GM21526 (cell line): ENCODE measurements around the gene TACR3.
"Not testable (repeated sequence)": the region's sequence is repeated elsewhere in the genome, so short reads cannot be mapped to it uniquely, and the experiment has no call there.

Source experiments
- ATAC-seq: cut with Tn5 transposase; IDR thresholded peaks from one replicate; pipeline ENCODE4 v1.9.1; 2021; ENCODE audit warnings: moderate library complexity; ENCODE audit not compliant: unreplicated experiment, low FRiP score

The TACR3 gene, protein sequence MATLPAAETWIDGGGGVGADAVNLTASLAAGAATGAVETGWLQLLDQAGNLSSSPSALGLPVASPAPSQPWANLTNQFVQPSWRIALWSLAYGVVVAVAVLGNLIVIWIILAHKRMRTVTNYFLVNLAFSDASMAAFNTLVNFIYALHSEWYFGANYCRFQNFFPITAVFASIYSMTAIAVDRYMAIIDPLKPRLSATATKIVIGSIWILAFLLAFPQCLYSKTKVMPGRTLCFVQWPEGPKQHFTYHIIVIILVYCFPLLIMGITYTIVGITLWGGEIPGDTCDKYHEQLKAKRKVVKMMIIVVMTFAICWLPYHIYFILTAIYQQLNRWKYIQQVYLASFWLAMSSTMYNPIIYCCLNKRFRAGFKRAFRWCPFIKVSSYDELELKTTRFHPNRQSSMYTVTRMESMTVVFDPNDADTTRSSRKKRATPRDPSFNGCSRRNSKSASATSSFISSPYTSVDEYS

DNA sequence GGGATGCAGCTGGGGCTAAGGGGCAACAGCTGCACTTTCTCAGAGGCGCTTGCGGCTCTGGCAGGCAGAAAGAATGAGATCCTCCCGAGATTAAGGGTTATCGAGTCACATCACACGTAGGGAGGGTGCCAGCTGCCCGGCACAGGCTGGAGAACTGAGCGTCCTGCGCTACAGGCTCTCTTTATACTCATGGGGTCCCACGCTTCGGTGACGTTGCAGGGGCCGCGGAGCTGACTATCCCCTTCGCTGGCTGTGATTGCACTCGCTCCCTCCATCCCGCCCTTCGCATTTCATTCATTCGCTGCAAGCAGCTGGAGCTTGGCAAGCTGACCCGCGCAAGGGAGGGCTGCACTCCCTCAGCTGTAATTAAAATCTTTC is at the start of gene TACR3:
TSS of gene TACR3 (minus strand) at position 156 of the 378 bp plus-strand sequence. CDS start 310 bp downstream, outside the sequence.
- ATAC-seq: no peak

DNA sequence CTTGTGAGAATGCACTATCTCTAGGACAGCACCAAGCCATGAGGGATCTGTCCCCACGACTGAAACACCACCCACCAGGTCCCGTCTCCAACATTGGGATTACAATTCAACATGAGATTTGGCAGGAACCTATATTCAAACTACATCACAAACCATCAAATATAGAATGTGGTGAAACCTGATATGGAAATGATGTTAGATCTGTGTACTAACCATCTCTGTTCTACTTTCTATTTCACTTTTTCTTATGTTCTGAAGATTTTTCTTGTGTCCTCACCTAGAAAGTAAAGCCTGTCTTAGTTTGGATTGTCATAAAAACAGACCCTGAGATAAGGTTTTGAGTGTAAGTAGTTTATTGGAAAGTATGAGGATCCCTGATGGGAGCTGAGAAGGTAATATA is 37.8 kb upstream of the TACR3 start:
- no peak for ATAC-seq

DNA sequence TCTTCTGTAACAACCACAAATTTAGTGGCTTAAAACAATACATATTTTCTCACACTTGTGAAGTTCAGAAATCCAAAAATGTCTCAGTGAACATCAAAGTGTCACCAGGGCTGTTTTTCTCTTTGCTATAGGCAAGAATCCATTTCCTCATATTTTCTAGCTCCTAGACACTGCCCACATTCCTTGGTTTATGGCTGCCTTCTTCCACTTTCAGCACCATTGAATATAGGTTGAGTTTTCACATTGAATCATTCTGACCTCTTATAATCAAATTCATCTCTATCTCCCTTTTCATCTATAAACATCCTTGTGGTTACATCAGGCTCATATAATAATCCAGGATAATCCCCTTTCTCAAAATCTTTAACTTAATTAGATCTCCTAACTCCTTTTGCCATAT is 37.0 kb upstream of the TACR3 start:
- ATAC-seq: no peak

DNA sequence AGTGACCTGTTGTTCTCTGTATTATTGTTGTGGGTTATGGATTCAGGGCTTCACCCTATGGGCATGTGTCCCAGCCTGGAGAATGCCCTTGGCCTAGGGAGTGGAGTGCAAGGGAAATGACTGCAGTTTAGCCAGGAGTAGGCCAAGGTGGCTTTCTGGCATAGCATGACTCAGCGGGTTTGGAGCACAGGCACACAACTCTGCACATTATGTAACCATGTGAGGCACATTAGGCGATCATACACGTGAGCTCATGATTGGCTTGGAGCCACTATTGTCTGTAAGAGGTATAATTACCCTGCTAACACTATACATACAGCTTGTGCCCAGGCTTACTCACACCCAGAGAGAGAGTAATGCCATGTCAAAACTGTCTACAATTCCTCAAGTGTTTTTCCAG is 35.1 kb upstream of the TACR3 start:
- no peak for ATAC-seq

DNA sequence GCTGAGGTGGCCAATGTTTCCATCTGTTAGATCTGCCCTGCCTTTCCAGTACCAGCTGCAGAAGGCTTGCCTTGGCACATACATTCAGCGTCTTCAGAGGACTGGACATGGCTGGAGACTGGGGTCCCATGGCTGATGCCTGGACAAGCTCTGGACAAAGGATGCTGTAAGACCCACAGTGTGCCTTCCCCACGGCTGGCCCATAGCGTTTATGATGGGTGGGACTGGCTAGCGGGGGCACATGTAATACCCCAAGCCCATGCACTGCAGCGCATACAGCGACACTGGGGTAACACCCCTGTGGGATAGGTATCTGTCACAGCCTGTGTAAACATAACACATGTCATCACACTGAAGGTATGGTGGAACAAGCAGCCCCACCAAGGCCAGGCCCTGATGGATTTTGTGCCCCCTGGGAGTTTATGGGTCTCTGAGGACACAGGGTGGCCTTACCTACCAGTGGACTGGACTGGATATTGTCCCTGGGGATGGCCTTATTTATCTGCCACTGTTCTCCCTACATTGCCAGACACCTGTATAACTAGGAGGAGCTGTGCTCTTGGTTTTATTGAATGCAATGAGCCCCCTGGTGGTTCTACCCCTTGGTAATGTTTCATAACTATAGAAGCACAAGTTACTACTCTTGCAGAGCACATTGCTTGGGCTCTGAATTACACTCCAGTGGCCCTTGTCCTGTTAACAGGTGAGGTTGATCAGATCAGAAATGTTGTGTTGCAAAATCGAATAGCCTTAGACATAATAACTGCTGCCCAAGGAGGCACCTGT is 34.3 kb upstream of the TACR3 start:
- ATAC-seq: no peak

DNA sequence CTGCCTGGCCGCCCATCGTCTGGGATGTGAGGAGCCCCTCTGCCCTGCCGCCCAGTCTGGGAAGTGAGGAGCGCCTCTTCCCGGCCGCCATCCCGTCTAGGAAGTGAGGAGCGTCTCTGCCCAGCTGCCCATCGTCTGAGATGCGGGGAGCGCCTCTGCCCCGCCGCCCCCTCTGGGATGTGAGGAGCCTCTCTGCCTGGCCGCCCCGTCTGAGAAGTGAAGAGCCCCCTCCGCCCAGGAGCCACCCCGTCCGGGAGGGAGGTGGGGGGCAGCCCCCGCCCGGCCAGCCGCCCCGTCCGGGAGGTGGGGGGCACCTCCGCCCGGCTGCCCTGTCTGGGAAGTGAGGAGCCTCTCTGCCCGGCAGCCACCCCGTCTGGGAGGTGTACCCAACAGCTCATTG is 3.4 kb upstream of the TACR3 start:
- ATAC-seq: not testable (repeated sequence)

DNA sequence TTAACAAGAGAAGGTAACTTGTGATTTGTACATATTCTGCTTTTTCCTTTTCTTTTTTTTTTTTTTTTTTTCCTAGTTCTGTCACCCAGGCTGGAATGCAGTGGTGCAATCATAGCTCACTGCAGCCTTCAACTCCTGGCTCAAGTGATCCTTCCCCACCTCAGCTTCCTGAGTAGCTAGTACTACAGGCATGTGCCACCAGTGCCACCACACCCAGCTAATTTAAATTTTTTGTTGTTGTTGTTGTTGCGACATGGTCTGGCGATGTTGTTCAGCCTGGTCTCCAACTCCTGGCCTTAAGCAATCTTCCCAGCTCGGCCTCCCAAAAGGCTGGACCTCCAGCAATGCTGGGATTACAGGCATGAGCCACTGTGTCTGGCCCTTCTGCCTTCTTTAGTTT is 1.5 kb upstream of the TACR3 start:
- no peak for ATAC-seq

DNA sequence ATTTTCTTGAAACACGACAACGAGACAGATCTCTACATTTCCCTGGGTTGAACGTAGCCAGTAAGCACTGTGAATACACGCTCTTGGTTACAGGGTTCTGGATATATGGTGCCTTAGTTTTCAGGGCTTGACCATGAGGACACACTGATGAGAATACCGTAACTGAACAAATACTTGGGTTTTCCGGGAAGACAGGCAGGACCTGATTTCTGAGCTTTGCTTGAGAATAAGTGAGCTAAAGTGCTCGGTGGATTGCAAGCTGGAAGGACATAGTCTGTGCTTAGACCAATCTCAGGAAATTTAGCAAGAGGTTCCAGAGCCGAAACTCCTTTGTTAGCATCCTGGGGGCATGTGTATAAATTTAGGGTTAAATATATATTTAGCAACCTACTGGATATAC is 876 bp upstream of the TACR3 start:
- no peak for ATAC-seq

DNA sequence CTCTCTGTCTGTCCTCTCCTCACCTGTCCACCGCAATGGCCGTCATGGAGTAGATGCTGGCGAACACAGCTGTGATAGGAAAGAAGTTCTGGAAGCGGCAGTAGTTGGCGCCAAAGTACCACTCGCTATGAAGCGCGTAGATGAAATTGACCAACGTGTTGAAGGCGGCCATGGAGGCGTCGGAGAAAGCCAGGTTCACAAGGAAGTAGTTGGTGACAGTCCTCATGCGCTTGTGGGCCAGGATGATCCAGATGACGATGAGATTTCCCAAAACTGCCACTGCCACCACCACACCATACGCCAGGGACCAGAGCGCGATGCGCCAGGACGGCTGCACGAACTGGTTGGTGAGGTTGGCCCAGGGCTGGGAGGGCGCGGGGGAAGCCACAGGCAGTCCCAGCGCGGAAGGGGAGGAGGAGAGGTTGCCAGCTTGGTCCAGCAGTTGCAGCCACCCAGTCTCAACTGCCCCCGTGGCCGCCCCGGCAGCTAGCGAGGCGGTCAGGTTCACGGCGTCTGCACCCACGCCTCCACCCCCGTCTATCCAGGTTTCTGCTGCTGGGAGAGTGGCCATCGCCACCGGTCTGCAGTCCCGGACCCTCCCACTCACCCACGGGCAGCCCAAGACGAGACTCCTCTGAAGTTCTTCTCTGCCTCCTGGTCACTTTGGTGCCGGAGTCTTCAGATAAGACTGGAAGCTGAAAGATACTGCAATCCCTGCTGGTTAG is 518 bp downstream of the TACR3 start:
- no peak for ATAC-seq

DNA sequence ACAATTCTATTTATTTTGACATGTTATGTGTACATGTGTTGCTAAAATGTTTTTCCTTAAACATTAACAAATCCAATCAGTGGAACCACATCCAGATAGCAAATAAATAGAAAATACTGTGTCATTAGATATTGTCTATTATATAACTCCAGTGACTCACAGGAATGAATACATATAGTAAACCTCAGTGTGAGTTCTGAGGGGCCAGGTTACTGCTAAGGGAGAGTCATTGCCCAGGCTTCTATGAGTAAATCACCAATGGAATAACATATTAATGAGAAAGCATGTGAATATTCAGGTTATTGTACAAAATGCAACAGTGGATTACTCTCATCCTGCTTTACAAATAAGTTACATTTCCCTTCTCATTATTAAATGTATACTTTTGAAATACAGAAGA is 27.2 kb downstream of the TACR3 start:
- no peak for ATAC-seq

DNA sequence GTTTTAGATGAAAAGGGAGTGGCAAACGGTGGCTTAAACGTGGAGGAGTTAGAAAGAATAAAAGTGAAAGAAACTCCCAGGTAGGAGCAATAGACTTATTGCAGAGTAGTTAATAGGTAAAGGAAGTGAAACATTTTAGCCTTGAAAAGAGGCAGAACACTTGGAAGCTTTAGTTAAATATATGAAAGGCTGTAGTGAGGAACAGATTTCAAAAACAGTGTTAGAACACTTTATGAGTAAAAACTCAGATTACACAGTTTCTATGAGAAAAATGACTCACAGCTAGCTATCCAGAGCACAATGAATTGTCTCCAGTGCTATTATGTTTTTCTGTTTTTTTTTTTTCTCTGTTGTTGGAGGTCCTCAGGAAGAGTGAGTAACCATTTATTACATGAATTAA is 45.8 kb downstream of the TACR3 start:
- ATAC-seq: no peak

DNA sequence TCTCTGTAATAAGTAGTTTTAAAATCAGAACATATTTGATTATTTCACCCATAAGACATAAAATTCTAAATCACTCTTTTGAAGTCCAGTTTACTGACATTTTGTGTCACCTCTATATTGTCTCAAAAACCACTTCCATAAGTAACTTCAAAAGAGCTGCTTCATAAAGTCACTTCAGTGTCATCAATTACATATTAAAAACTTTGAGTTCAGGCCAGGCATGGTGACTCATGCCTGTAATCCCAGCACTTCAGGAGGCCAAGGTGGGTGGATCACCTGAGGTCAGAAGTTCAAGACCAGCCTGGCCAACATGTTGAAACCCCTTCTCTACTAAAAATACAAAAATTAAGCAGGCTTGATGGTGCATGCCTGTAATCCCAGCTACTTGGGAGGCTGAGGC is 53.0 kb downstream of the TACR3 start:
- not testable (repeated sequence) for ATAC-seq

DNA sequence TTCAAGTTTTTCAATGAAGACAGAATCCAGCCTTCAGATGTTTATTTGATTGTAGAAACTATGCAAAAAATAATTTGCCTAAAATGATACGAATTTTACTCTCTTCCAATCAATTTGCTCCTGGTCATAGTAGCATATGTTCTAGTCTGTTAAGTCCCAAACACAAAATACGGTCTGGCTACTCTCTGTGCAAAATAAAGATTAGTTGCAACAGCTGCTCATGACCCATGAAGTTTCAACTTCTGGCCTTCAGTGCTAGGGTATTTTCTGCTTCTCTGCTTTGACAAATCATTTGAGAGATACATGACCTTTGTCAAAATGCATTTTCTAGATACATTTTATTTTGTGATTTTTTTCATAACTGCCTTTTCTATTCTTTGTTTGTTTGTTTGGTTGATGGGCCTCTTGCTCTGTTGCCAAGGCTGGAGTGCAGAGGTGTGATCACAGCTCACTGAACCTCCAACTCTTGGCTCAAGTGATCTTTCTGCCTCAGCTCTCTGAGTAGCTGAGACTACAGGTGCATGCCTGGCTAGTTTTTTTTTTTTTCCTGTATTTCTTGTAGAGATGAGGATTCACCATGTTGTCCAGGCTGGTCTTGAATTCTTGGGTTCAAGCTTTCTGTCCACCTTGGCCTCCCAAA is 55.2 kb downstream of the TACR3 start:
- no peak for ATAC-seq

DNA sequence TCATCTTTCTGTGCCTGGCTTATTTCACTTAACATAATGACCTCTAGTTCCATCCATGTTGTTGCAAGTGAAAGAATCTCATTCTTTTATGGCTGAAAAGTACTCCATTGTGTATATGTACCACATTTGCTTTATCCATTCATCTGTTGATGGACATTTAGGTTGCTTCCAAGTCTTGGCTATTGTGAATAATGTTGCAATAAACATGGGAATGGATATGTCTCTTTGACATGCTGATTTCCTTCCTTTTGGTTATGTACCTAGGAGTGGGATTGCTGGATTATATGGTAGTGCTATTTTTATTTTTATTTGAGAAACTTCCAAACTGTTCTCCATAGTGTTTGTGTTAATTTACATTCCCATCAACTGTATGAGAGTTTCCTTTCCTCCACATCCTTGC is 71.2 kb downstream of the TACR3 start:
- ATAC-seq: no peak

DNA sequence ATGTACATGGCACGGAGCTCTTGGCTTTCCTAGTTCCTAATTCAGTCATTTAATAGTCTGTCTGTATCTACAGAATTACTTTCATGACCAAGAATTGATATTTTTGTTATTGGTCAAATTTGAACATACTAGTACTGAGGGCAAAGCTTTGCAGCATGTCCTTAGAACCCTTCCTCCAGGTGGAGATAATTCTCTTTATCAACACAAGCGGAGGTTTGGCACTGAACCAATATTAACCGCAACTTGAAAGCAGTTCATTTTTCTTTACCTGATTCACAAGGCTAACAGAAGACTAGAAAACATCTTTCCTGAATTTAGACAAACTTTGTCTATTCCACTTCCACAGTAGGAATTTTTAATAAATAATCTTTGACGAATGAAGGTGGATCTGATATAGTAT is 73.8 kb downstream of the TACR3 start:
- ATAC-seq: no peak

DNA sequence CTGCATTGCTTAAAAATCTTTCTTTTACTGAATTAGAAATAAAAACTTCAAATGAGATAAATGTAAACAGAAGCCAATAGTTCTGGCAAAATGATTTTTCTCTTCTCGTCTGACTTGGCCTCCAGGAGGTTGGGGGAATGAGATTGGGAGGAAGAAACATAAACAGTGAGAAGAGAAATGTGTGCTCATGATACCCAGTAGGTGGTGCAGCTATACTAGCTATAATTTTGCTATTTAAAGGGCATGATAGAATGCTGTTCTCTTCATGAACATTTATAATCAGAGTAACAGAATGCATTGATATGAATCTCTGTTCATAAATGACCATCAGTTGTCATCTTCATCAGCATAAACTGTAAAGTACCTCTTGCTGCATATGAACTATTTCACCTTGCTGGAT is 85.5 kb downstream of the TACR3 start:
- no peak for ATAC-seq

DNA sequence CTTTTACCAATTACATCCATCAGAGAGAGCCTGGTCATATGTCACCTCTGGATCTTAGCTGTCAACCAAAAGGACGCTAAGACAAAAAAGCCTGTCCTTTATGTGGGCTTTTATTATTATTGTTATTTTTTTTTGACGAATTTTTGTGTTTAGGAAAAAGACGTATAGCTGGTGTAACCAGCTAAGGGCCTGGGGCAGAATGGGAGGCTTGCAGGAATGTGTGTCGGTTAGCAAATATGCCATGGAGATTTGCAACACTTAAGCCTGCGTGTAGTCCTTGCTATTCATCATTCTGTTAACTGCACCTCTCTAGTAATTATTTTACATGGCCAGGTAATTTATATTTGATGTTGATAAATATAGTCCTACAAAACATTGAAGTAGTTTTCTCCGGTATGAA is 93.5 kb downstream of the TACR3 start:
- ATAC-seq: no peak

DNA sequence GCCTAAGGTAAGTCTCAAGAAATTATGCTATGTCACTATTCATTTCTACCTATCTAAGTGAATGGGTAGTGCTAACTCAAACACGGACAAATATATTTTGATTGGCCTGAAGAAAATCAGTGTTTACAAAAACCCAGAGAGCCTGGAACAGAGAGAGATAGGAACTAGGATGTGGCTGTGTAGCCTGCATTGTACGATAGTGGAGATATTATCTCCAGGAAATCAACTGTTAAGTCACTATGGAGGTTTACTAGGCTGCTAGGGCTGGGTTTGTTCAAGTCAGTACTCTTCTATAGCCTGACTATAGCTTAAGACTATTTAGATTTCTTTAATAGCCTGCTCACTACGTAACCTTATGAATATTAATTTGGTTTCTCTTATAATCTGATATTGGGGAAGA is 127.9 kb downstream of the TACR3 start:
- ATAC-seq: no peak

DNA sequence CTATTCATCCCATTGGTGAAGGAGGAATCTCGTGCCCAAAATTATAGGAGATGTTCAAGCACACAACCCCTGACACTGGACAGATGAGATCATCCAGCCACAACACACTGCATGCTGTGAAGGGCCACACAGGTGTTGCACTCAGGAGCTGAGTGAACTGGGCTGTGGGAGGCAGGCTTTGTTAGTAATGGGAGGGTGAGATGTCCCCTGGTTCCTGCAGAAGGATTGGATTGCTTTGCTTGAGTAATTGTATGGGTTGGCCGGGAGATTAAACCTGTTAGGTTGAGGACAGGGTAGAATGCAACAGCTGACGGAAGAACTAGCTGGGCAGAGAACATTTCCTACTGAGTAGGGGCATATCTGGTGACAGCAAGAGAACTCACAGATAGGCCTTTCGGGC is 152.2 kb downstream of the TACR3 start:
- ATAC-seq: no peak

DNA sequence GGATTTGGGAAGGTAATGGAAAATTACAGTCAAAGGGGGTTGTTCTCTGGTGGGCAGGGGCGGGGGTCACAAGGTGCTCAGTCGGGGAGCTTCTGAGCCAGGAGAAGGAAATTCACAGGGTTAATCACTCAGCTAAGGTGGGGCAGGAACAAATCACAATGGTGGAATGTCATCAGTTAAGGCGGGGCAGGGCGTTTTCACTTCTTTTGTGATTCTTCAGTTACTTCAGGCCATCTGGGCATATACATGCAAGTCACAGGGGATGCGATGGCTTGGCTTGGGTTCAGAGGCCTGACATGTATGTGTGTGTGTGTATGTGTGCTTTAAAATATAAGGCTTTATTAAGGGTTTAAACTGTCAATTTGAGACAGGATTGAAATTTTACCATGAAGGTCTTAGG is 160.6 kb downstream of the TACR3 start:
- ATAC-seq: not testable (repeated sequence)
